ENCODE results near the gene NPLOC4. TPM values are rescaled to one million over a fixed set of nuclear protein-coding genes. Genes with fewer than 3 reads are reported as not detected.
A peak's percentile ranks its signal among the peaks of the same experiment; 100 is the strongest.

NPLOC4 gene
- total and polyA plus RNA-seq, 2 of the 13 experiments (the other 11 are each of a cell fraction or from before 2014, with no cell fraction given): 57.0 to 97.0 TPM

DNA sequence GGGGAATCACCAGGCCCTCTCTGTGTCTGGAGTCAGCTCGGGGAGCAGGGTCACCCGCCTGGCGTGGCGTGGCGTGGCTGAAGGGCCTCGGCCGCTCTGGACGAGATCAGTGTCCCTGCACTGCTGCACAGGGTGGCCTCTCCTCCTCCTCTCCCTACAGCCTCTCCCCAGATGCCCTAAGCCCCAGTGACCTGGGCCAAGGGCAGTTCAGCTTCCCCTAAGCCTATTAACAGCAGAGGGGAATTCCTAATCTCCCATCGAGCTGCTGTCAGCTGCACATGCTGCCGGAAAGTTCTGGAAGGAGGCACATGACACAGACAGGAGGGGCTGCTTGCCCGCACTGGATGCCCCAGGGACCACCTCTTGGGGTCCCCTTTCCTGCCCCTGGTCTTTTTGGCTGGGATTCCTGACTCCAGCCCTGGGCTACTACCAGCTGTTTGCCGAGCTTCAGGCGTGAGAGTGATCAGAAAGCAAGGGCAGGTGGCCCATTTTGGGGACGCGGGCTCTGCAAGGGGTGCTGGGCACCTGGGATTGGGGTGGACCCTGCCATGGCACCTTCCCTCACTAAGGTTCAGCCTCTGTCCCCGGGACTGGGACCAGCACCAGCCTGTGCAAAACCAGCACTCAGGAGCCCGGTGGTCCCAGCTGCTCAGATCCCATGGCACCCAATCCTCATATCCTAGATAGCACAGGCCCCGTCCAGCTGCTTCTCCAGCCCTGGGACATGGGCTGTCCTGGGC, 18.6 kb upstream of the NPLOC4 start (continued):
- no peak for TF ChIP-seq NKX3-1 (CRISPR knock-in tag; IDR thresholded peaks at IDR 0.05)
- TF ChIP-seq, protein P1, sequence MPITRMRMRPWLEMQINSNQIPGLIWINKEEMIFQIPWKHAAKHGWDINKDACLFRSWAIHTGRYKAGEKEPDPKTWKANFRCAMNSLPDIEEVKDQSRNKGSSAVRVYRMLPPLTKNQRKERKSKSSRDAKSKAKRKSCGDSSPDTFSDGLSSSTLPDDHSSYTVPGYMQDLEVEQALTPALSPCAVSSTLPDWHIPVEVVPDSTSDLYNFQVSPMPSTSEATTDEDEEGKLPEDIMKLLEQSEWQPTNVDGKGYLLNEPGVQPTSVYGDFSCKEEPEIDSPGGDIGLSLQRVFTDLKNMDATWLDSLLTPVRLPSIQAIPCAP (CRISPR knock-in tag; IDR thresholded peaks at IDR 0.05; ENCODE audit: low read depth): no peak
- TF ChIP-seq MATR3 (CRISPR knock-in tag; IDR thresholded peaks at IDR 0.05): no peak
- TF ChIP-seq, protein P2, sequence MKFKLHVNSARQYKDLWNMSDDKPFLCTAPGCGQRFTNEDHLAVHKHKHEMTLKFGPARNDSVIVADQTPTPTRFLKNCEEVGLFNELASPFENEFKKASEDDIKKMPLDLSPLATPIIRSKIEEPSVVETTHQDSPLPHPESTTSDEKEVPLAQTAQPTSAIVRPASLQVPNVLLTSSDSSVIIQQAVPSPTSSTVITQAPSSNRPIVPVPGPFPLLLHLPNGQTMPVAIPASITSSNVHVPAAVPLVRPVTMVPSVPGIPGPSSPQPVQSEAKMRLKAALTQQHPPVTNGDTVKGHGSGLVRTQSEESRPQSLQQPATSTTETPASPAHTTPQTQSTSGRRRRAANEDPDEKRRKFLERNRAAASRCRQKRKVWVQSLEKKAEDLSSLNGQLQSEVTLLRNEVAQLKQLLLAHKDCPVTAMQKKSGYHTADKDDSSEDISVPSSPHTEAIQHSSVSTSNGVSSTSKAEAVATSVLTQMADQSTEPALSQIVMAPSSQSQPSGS (CRISPR knock-in tag; IDR thresholded peaks at IDR 0.05): 0 out of 2 replicates have a peak, but pooled peaks have one; percentile 16
- TF ChIP-seq SP140L (CRISPR knock-in tag; IDR thresholded peaks at IDR 0.05; ENCODE audit: borderline replicate concordance): no peak
- peak; percentile 60; the same call in 1 of the 2 replicates for TF ChIP-seq ZNF747 (CRISPR knock-in tag; IDR thresholded peaks at IDR 0.05; ENCODE audit: borderline replicate concordance)
- TF ChIP-seq CBFB (CRISPR knock-in tag; IDR thresholded peaks at IDR 0.05): no peak
- TF ChIP-seq, protein P3, sequence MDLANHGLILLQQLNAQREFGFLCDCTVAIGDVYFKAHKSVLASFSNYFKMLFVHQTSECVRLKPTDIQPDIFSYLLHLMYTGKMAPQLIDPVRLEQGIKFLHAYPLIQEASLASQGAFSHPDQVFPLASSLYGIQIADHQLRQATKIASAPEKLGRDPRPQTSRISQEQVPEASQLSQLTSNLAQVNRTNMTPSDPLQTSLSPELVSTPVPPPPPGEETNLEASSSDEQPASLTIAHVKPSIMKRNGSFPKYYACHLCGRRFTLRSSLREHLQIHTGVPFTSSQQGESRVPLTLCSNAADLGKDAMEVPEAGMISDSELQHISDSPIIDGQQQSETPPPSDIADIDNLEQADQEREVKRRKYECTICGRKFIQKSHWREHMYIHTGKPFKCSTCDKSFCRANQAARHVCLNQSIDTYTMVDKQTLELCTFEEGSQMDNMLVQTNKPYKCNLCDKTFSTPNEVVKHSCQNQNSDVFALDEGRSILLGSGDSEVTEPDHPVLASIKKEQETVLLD (CRISPR knock-in tag; IDR thresholded peaks at IDR 0.05; ENCODE audit: low read depth): no peak
- no peak for TF ChIP-seq ZNF570 (CRISPR knock-in tag; IDR thresholded peaks at IDR 0.05; ENCODE audit: borderline replicate concordance)
- TF ChIP-seq HMG20B (CRISPR knock-in tag; conservative IDR thresholded peaks at IDR 0.05): no peak
- no peak for TF ChIP-seq ZNF282 (IDR thresholded peaks at IDR 0.05; ENCODE audit: partially characterized antibody)
- TF ChIP-seq, protein P4, sequence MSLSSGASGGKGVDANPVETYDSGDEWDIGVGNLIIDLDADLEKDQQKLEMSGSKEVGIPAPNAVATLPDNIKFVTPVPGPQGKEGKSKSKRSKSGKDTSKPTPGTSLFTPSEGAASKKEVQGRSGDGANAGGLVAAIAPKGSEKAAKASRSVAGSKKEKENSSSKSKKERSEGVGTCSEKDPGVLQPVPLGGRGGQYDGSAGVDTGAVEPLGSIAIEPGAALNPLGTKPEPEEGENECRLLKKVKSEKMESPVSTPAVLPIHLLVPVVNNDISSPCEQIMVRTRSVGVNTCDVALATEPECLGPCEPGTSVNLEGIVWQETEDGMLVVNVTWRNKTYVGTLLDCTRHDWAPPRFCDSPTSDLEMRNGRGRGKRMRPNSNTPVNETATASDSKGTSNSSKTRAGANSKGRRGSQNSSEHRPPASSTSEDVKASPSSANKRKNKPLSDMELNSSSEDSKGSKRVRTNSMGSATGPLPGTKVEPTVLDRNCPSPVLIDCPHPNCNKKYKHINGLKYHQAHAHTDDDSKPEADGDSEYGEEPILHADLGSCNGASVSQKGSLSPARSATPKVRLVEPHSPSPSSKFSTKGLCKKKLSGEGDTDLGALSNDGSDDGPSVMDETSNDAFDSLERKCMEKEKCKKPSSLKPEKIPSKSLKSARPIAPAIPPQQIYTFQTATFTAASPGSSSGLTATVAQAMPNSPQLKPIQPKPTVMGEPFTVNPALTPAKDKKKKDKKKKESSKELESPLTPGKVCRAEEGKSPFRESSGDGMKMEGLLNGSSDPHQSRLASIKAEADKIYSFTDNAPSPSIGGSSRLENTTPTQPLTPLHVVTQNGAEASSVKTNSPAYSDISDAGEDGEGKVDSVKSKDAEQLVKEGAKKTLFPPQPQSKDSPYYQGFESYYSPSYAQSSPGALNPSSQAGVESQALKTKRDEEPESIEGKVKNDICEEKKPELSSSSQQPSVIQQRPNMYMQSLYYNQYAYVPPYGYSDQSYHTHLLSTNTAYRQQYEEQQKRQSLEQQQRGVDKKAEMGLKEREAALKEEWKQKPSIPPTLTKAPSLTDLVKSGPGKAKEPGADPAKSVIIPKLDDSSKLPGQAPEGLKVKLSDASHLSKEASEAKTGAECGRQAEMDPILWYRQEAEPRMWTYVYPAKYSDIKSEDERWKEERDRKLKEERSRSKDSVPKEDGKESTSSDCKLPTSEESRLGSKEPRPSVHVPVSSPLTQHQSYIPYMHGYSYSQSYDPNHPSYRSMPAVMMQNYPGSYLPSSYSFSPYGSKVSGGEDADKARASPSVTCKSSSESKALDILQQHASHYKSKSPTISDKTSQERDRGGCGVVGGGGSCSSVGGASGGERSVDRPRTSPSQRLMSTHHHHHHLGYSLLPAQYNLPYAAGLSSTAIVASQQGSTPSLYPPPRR (CRISPR knock-in tag; IDR thresholded peaks at IDR 0.05; ENCODE audit: borderline replicate concordance): 0 out of 2 replicates have a peak, but pooled peaks have one; percentile 32
- TF ChIP-seq SNAPC2 (CRISPR knock-in tag; IDR thresholded peaks at IDR 0.05): no peak
- 0 out of 2 replicates have a peak, but pooled peaks have one; percentile 6 for TF ChIP-seq DNMT1 (CRISPR knock-in tag; IDR thresholded peaks at IDR 0.05)
- TF ChIP-seq, protein P5, sequence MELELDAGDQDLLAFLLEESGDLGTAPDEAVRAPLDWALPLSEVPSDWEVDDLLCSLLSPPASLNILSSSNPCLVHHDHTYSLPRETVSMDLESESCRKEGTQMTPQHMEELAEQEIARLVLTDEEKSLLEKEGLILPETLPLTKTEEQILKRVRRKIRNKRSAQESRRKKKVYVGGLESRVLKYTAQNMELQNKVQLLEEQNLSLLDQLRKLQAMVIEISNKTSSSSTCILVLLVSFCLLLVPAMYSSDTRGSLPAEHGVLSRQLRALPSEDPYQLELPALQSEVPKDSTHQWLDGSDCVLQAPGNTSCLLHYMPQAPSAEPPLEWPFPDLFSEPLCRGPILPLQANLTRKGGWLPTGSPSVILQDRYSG (CRISPR knock-in tag; IDR thresholded peaks at IDR 0.05): no peak
- no peak for TF ChIP-seq ETV6 (CRISPR knock-in tag; conservative IDR thresholded peaks at IDR 0.05)
- no peak for TF ChIP-seq DNMT3B (CRISPR knock-in tag; conservative IDR thresholded peaks at IDR 0.05)
- TF ChIP-seq RXRA (CRISPR knock-in tag; IDR thresholded peaks at IDR 0.05): peak; percentile 90
- TF ChIP-seq ESRRA (CRISPR knock-in tag; IDR thresholded peaks at IDR 0.05; ENCODE audit: low read depth): peak; percentile 68

All from HepG2 (cell line).